OCI-LY3 (cell line): Measurements from ENCODE around the gene HDHD3.

ENCODE experiments used
- EZH2phosphoT487 ChIP-seq: fragments of 200-600 bp; shearing (Covaris generic); IDR thresholded peaks from 2 replicates; pipeline ENCODE4 v1.6.1; 2018; ENCODE audit warnings: antibody characterized with exemption, mixed run types, low read depth
- TF ChIP-seq, protein P1 (sequence below): fragments of 200-600, 300-600 bp; sonication (generic); IDR thresholded peaks from 2 replicates; pipeline ENCODE4 v1.5.1; 2014; ENCODE audit warnings: antibody characterized with exemption, low read length, low read depth

DNA sequence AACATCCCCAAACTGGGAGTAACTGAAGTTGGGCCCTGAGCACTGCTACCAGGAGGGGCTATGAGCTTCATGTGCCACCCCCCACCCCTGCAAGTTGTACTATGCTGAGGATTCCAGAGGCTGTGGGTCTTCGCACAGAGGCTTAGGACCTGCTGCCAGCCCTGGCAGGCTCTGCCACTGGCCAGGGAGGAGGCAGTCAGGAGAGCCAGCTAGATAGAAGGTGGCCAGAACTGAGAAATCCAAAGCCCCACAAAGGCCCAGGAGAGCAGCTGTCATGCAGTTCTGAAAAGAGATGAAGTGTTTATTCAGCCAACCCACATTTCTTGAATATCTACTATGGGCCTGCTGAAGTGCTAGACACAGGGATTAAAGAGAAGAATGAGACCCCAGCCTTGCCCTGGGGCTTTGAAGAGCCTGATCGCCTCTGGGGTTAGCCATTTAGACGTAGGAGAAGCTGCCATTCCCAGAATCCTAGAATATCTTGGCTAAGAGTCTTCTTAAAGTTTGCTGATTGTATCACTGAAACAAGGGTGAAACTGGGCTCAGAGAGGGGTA, 22.9 kb upstream of the HDHD3 start:
- TF ChIP-seq, protein P1, sequence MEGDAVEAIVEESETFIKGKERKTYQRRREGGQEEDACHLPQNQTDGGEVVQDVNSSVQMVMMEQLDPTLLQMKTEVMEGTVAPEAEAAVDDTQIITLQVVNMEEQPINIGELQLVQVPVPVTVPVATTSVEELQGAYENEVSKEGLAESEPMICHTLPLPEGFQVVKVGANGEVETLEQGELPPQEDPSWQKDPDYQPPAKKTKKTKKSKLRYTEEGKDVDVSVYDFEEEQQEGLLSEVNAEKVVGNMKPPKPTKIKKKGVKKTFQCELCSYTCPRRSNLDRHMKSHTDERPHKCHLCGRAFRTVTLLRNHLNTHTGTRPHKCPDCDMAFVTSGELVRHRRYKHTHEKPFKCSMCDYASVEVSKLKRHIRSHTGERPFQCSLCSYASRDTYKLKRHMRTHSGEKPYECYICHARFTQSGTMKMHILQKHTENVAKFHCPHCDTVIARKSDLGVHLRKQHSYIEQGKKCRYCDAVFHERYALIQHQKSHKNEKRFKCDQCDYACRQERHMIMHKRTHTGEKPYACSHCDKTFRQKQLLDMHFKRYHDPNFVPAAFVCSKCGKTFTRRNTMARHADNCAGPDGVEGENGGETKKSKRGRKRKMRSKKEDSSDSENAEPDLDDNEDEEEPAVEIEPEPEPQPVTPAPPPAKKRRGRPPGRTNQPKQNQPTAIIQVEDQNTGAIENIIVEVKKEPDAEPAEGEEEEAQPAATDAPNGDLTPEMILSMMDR, result no peak
- TF ChIP-seq EZH2phosphoT487, result no peak
